ENCODE data around the gene LDLRAD1.
"Not testable (repeated sequence)": the region's sequence is repeated elsewhere in the genome, so short reads cannot be mapped to it uniquely, and the experiment has no call there.

Gene LDLRAD1

GRCh38 chr1:53998223-53998622, 19.8 kb downstream of the LDLRAD1 start:
- H2AFZ ChIP-seq (ENCODE audit: low read length) = no peak overlapping the region
- H3F3A ChIP-seq (ENCODE audit: low read depth) = no peaks in the 10 kb centered on the region
- H3K36me3 ChIP-seq (ENCODE audit: insufficient read depth, low read length) = no peaks in the 10 kb centered on the region
- H3K9ac ChIP-seq (ENCODE audit: low read depth, low read length, poor library complexity, severe bottlenecking) = no peak overlapping the region
- no peaks in the 10 kb centered on the region for H3K9me2 ChIP-seq (replicated peaks; ENCODE audit: low read depth, low read length)
- H3K4me1 ChIP-seq (ENCODE audit: insufficient read depth, low read length, poor library complexity, severe bottlenecking) = no peaks in the 10 kb centered on the region
- H4K20me1 ChIP-seq (ENCODE audit: insufficient read depth, low read length, poor library complexity, severe bottlenecking) = no peaks in the 10 kb centered on the region
- no peak overlapping the region for H3K4me2 ChIP-seq (ENCODE audit: low read depth, low read length, poor library complexity, severe bottlenecking)
- H3K9me3 ChIP-seq (ENCODE audit: insufficient read depth, low read depth, low read length) = no peaks in the 10 kb centered on the region
- H3K27me3 ChIP-seq (ENCODE audit: insufficient read depth, low read length, poor library complexity, severe bottlenecking) = no peaks in the 10 kb centered on the region
- no peaks in the 10 kb centered on the region for H3K79me2 ChIP-seq (ENCODE audit: insufficient read depth, low read length)
- TF ChIP-seq EZH2phosphoT487 (IDR thresholded peaks at IDR 0.05; ENCODE audit: borderline replicate concordance) = no peak
- no peak for TF ChIP-seq CTCF (conservative IDR thresholded peaks at IDR 0.05; ENCODE audit: low read length)
- no peak overlapping the region for H3K4me3 ChIP-seq (ENCODE audit: low read length, poor library complexity, severe bottlenecking)

GRCh38 chr1:53995683-53996082, 22.3 kb downstream of the LDLRAD1 start:
- H3K9me3 ChIP-seq (ENCODE audit: insufficient read depth, low read depth, low read length) = no peaks in the 10 kb centered on the region
- H3K9ac ChIP-seq (ENCODE audit: low read depth, low read length, poor library complexity, severe bottlenecking) = no peak overlapping the region
- H3K9me2 ChIP-seq (replicated peaks; ENCODE audit: low read depth, low read length) = no peaks in the 10 kb centered on the region
- no peaks in the 10 kb centered on the region for H3K79me2 ChIP-seq (ENCODE audit: insufficient read depth, low read length)
- H3K4me3 ChIP-seq (ENCODE audit: low read length, poor library complexity, severe bottlenecking) = no peak overlapping the region
- H2AFZ ChIP-seq (ENCODE audit: low read length) = no peak overlapping the region
- TF ChIP-seq EZH2phosphoT487 (IDR thresholded peaks at IDR 0.05; ENCODE audit: borderline replicate concordance) (no peak), CTCF (conservative IDR thresholded peaks at IDR 0.05; ENCODE audit: low read length) (no peak)
- no peak overlapping the region for H3K4me2 ChIP-seq (ENCODE audit: low read depth, low read length, poor library complexity, severe bottlenecking)
- H3K36me3 ChIP-seq (ENCODE audit: insufficient read depth, low read length) = no peaks in the 10 kb centered on the region
- no peaks in the 10 kb centered on the region for H4K20me1 ChIP-seq (ENCODE audit: insufficient read depth, low read length, poor library complexity, severe bottlenecking)
- H3K4me1 ChIP-seq (ENCODE audit: insufficient read depth, low read length, poor library complexity, severe bottlenecking) = no peaks in the 10 kb centered on the region
- H3F3A ChIP-seq (ENCODE audit: low read depth) = no peaks in the 10 kb centered on the region
- H3K27me3 ChIP-seq (ENCODE audit: insufficient read depth, low read length, poor library complexity, severe bottlenecking) = no peaks in the 10 kb centered on the region

GRCh38 chr1:53994516-53994915, 23.5 kb downstream of the LDLRAD1 start:
- H3K9me2 ChIP-seq (replicated peaks; ENCODE audit: low read depth, low read length); H3K4me3 ChIP-seq (ENCODE audit: low read length, poor library complexity, severe bottlenecking); H3K4me2 ChIP-seq (ENCODE audit: low read depth, low read length, poor library complexity, severe bottlenecking); H3K9ac ChIP-seq (ENCODE audit: low read depth, low read length, poor library complexity, severe bottlenecking); H2AFZ ChIP-seq (ENCODE audit: low read length); H3K27me3 ChIP-seq (ENCODE audit: insufficient read depth, low read length, poor library complexity, severe bottlenecking); H3K4me1 ChIP-seq (ENCODE audit: insufficient read depth, low read length, poor library complexity, severe bottlenecking); H3F3A ChIP-seq (ENCODE audit: low read depth); H3K36me3 ChIP-seq (ENCODE audit: insufficient read depth, low read length); H4K20me1 ChIP-seq (ENCODE audit: insufficient read depth, low read length, poor library complexity, severe bottlenecking); H3K79me2 ChIP-seq (ENCODE audit: insufficient read depth, low read length); H3K9me3 ChIP-seq (ENCODE audit: insufficient read depth, low read depth, low read length): not testable (repeated sequence)

- Histone ChIP-seq H3F3A (ENCODE audit: low read depth) (no peaks in the 10 kb centered on the region), H3K27me3 (ENCODE audit: insufficient read depth, low read length, poor library complexity, severe bottlenecking) (no peaks in the 10 kb centered on the region)
- TF ChIP-seq EZH2phosphoT487 (IDR thresholded peaks at IDR 0.05; ENCODE audit: borderline replicate concordance) (no peak), CTCF (conservative IDR thresholded peaks at IDR 0.05; ENCODE audit: low read length) (0 out of 2 replicates have a peak, but pooled peaks have one; percentile 20)
Measured at GRCh38 chr1:53992085-53992874, 25.7 kb downstream of the LDLRAD1 start.

More at GRCh38 chr1:53992085-53992874, 25.7 kb downstream of the LDLRAD1 start:
- no peaks in the 10 kb centered on the region for H3K9me2 ChIP-seq (replicated peaks; ENCODE audit: low read depth, low read length)
- no peak overlapping the region for H2AFZ ChIP-seq (ENCODE audit: low read length)
- H3K9me3 ChIP-seq (ENCODE audit: insufficient read depth, low read depth, low read length) = no peaks in the 10 kb centered on the region
- H3K4me3 ChIP-seq (ENCODE audit: low read length, poor library complexity, severe bottlenecking) = no peak overlapping the region
- no peaks in the 10 kb centered on the region for H3K79me2 ChIP-seq (ENCODE audit: insufficient read depth, low read length)
- H3K4me1 ChIP-seq (ENCODE audit: insufficient read depth, low read length, poor library complexity, severe bottlenecking) = no peaks in the 10 kb centered on the region
- no peaks in the 10 kb centered on the region for H4K20me1 ChIP-seq (ENCODE audit: insufficient read depth, low read length, poor library complexity, severe bottlenecking)
- H3K4me2 ChIP-seq (ENCODE audit: low read depth, low read length, poor library complexity, severe bottlenecking) = no peak overlapping the region
- H3K36me3 ChIP-seq (ENCODE audit: insufficient read depth, low read length) = no peaks in the 10 kb centered on the region
- H3K9ac ChIP-seq (ENCODE audit: low read depth, low read length, poor library complexity, severe bottlenecking) = no peak overlapping the region
